Measurements from ENCODE around the gene NR6A1. TPM values are rescaled to one million over a fixed set of nuclear protein-coding genes. Genes with fewer than 3 reads are reported as not detected.

The NR6A1 gene
- polyA plus RNA-seq, 1 donor from 2014 or later: 4.3 TPM

GRCh38 chr9:124471761-124472160 lies 299.4 kb downstream of the NR6A1 start:
- Histone ChIP-seq H3K4me2 (ENCODE audit: low read length) (no peak overlapping the region), H3K9me3 (ENCODE audit: low read length) (no peaks in the 10 kb centered on the region), H3K9ac (ENCODE audit: low read length) (no peak overlapping the region), H3F3A (ENCODE audit: insufficient read depth, low read length, poor library complexity, severe bottlenecking) (no peaks in the 10 kb centered on the region), H2AFZ (ENCODE audit: low read depth, low read length) (no peak overlapping the region), H3K4me3 (ENCODE audit: low read length) (no peak overlapping the region), H3K79me2 (replicated peaks; ENCODE audit: insufficient read depth, low read length) (no peaks in the 10 kb centered on the region), H3K9me2 (ENCODE audit: insufficient read depth, low read length) (no peaks in the 10 kb centered on the region), H3K27me3 (ENCODE audit: insufficient read depth, low read depth, low read length) (no peaks in the 10 kb centered on the region), H3K36me3 (ENCODE audit: insufficient read depth, low read length) (no peaks in the 10 kb centered on the region), H3K27ac (ENCODE audit: low read length) (no peak overlapping the region), H4K20me1 (ENCODE audit: insufficient read depth) (no peaks in the 10 kb centered on the region)
- no peak for TF ChIP-seq CTCF (IDR thresholded peaks at IDR 0.05; ENCODE audit: poor library complexity, severe bottlenecking)
- TF ChIP-seq POLR2AphosphoS5 (IDR thresholded peaks at IDR 0.05): no peak
- TF ChIP-seq TAF1 (IDR thresholded peaks at IDR 0.05; ENCODE audit: low read depth): no peak
- TF ChIP-seq EZH2 (IDR thresholded peaks at IDR 0.05; ENCODE audit: borderline replicate concordance, insufficient read depth, low read length, poor library complexity, severe bottlenecking): no peak
- TF ChIP-seq EP300 (conservative IDR thresholded peaks at IDR 0.05; ENCODE audit: poor library complexity, severe bottlenecking): no peak
- TF ChIP-seq REST (IDR thresholded peaks at IDR 0.05; ENCODE audit: borderline replicate concordance): no peak
- no peak for TF ChIP-seq MXI1 (conservative IDR thresholded peaks at IDR 0.05; ENCODE audit: poor library complexity, severe bottlenecking)
- no peak for TF ChIP-seq SMC3 (conservative IDR thresholded peaks at IDR 0.05; ENCODE audit: poor library complexity)
- no peak for TF ChIP-seq RAD21 (conservative IDR thresholded peaks at IDR 0.05)

- TF ChIP-seq TAF1 (IDR thresholded peaks at IDR 0.05; ENCODE audit: low read depth) (no peak), CTCF (IDR thresholded peaks at IDR 0.05; ENCODE audit: poor library complexity, severe bottlenecking) (no peak), POLR2AphosphoS5 (IDR thresholded peaks at IDR 0.05) (no peak), RAD21 (conservative IDR thresholded peaks at IDR 0.05) (no peak), REST (IDR thresholded peaks at IDR 0.05; ENCODE audit: borderline replicate concordance) (no peak), EP300 (conservative IDR thresholded peaks at IDR 0.05; ENCODE audit: poor library complexity, severe bottlenecking) (no peak), EZH2 (IDR thresholded peaks at IDR 0.05; ENCODE audit: borderline replicate concordance, insufficient read depth, low read length, poor library complexity, severe bottlenecking) (no peak), SMC3 (conservative IDR thresholded peaks at IDR 0.05; ENCODE audit: poor library complexity) (no peak), MXI1 (conservative IDR thresholded peaks at IDR 0.05; ENCODE audit: poor library complexity, severe bottlenecking) (no peak)
- no peak overlapping the region for H3K27ac ChIP-seq (ENCODE audit: low read length)
Observed at GRCh38 chr9:124470726-124471125, 300.4 kb downstream of the NR6A1 start.

More at GRCh38 chr9:124470726-124471125, 300.4 kb downstream of the NR6A1 start:
- no peaks in the 10 kb centered on the region for H3K9me2 ChIP-seq (ENCODE audit: insufficient read depth, low read length)
- H4K20me1 ChIP-seq (ENCODE audit: insufficient read depth): no peaks in the 10 kb centered on the region
- no peaks in the 10 kb centered on the region for H3F3A ChIP-seq (ENCODE audit: insufficient read depth, low read length, poor library complexity, severe bottlenecking)
- H2AFZ ChIP-seq (ENCODE audit: low read depth, low read length): no peak overlapping the region
- H3K9ac ChIP-seq (ENCODE audit: low read length): no peak overlapping the region
- no peaks in the 10 kb centered on the region for H3K36me3 ChIP-seq (ENCODE audit: insufficient read depth, low read length)
- no peaks in the 10 kb centered on the region for H3K79me2 ChIP-seq (replicated peaks; ENCODE audit: insufficient read depth, low read length)
- H3K4me3 ChIP-seq (ENCODE audit: low read length): no peak overlapping the region
- no peaks in the 10 kb centered on the region for H3K27me3 ChIP-seq (ENCODE audit: insufficient read depth, low read depth, low read length)
- H3K4me2 ChIP-seq (ENCODE audit: low read length): no peak overlapping the region
- no peaks in the 10 kb centered on the region for H3K9me3 ChIP-seq (ENCODE audit: low read length)
